CD4-positive, alpha-beta T cell treated with Interleukin-17A for 1 hour (primary cell): ENCODE data around the gene NOTCH2.
A peak's percentile ranks its signal among the peaks of the same experiment; 100 is the strongest.

Source experiments
- DNase-seq: peaks from one replicate; pipeline ENCODE4 v3.0.0-alpha.2; 2020

NOTCH2 gene

GRCh38 chr1:119971710-119972570 is 97.5 kb downstream of the NOTCH2 start:
- DNase-seq: no peak

- no peak for DNase-seq
Observed at GRCh38 chr1:119968601-119969000, 100.9 kb downstream of the NOTCH2 start.

GRCh38 chr1:119968068-119968492 is 101.4 kb downstream of the NOTCH2 start:
- peak; percentile 76 for DNase-seq

GRCh38 chr1:119966681-119967080 is 102.8 kb downstream of the NOTCH2 start:
- no peak for DNase-seq

- DNase-seq: no peak
Observed at GRCh38 chr1:119966020-119966419, 103.4 kb downstream of the NOTCH2 start.

DNA sequence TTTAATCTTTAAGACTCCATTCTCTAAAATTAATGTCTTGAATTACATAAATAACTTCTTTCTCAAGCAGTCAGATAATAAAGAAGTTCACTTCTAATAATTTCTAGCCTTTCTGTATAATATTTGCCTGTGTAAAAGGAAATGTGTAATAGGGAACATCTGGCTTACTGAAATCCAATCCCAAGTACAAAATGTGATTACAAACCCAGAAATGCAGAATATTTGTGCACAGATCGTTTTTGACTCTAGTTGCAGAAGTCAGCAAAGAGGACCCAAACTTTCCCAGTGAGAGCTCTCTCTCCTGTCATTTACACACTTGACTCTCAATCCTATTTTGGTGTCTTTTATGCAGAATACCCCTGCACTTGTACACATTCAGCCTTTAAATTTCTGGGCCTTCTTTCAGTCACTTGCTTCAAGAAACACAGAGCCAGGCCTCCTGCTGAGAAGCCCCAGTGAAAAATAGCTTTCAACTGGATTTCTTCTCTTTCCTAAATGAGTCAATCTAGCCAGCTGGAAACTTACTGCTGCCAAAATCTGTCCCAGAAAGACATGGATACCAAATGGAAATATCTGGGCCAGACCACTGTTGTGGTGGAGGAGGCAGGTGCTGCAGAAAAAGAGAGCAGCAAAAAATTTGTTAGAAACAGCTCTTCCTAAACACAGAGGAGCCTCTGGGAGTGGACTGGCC is 104.6 kb downstream of the NOTCH2 start:
- no peak for DNase-seq

GRCh38 chr1:119962296-119962968 is 107.0 kb downstream of the NOTCH2 start:
- no peak for DNase-seq

GRCh38 chr1:119960501-119960900 is 109.0 kb downstream of the NOTCH2 start:
- no peak for DNase-seq

DNA sequence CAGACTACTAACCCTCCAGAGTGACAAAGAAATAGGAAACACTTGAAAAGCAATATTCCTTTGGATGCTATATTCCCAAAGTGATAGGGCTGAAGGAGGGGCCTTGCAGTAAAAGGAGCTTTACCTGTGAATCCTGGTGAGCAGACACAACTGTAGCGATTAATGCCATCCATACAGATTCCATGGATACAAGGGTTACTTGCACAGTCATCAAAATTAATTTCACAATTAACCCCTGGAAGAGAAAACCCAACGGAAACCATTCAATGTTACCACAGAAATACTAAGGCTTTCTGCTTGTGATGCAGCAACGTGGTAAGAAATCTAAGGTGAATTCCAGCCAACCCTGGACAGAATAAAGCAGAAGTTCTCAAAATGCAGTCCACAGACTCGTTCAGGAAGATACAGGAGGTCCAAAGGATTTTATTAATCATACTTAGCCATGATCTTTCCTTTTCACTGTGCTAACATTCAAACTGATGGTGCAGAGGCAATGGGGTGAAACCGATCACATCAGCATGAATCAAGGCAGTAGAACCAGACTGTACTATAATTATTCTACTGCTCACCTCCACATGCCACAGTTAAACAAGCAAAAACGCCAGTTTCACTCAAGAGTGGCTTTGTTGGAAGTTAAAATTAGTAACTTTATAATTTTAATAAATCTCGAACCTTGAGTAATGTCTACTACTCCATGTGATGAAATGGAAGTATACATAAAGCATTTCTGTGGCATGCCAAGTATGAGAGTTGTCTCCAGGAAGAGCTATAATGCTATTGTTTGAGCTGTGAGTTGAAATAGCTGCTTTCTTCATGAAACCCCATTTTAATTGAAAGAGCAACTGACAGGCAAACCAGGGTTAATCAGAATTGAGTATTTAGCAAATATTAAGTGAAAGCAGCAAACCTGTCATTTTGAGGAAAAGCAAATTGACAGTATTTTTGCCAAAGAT is 109.9 kb downstream of the NOTCH2 start:
- DNase-seq: no peak

- no peak for DNase-seq
Observed at GRCh38 chr1:119958223-119958622, 111.2 kb downstream of the NOTCH2 start.

- DNase-seq: no peak
Observed at GRCh38 chr1:119956306-119956705, 113.2 kb downstream of the NOTCH2 start.

- no peak for DNase-seq
Observed at GRCh38 chr1:119954476-119955422, 114.7 kb downstream of the NOTCH2 start.

DNA sequence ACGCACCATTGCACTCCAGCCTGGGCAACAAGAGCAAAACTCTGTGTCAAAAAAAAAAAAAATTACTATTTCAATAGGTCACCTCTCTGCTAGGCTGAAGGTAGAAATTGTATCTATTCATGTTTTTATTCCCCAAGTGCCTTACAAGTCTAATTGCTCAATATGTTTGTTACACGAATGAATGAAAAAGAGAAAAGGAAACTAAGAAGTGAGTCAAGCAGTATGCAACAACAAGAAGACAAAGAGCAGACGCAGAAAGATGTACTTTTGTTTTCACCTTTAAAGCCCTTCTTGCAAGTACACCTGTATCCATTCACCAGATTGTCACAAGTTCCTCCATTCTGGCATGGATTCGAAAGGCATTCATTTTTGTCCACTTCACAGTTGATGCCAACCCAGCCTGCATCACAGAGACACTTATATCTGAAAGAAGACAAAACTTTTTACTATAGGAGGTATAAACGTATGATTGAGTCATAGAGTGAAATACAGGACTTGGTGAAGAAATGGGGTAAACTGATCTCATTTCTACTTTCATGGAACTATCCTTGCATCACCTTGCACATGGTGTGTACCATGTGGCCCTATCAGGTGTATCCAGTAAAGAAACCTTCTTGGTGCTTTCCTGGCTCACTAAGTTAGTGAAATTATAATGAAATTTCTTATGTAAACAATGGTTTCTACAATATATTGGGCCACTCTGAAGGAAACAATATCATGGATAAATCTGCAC is 116.0 kb downstream of the NOTCH2 start:
- no peak for DNase-seq

DNA sequence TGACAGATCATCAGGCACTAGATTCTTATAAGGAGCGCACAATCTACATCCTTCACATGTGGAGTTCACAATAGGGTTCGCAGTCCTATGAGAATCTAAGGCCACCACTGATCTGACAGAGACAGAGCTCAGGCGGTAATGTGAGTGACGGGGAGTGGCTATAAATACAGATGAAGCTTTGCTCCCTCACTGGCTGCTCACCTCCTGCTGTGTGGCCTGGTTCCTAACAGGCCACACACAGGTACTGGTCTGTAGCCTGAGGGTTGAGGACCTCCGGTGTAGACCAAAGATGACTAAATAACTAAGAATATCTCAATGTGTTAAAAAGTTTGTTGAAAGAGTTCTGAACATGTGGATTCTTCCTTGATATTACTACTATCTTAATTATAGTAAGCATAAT is 117.0 kb downstream of the NOTCH2 start:
- DNase-seq: no peak

- DNase-seq: peak; percentile 67
Observed at GRCh38 chr1:119948342-119949214, 120.9 kb downstream of the NOTCH2 start.

DNA sequence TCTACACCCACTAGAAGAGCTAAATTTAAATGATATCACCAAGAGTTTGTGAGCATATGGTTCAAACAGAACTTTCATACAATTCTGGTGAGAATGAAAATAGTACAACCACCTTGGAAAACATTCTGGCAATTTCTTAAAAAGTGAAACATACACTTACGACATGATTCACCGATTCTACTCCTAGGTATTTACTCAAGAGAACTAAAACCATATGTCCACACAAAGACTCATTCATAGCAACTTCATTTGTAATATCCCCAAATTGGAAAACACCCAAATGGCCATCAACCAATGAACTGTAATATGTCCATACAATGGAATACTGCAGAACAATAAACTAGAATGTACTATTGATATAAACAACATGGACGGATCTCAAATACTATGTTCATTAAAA is 122.0 kb downstream of the NOTCH2 start:
- no peak for DNase-seq

GRCh38 chr1:119946724-119947123 is 122.7 kb downstream of the NOTCH2 start:
- DNase-seq: no peak

- no peak for DNase-seq
Observed at GRCh38 chr1:119943216-119943615, 126.2 kb downstream of the NOTCH2 start.

- no peak for DNase-seq
Observed at GRCh38 chr1:119941392-119941791, 128.1 kb downstream of the NOTCH2 start.

DNA sequence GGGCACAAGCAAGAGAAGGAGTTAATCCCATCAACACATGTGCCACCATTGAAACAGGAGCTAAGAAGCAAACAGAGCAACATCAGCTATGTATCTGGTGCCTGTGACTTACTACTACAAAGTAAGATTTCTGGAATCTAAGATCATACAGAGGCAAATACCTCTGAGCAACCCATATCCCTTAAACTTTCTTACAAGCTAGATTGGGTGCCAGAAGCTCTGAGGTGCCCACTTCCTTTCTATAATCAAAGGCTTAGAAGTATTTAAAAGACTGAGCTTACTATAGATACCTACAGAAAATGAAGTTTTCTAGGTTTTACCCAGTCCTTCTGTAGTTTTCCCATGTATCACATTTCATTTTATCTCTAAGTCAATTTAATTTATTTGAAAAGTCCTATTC is 128.8 kb downstream of the NOTCH2 start:
- DNase-seq: no peak
